H1 (cell line): ENCODE measurements around the gene ADCY5. TPM values are rescaled to one million over a fixed set of nuclear protein-coding genes. Genes with fewer than 3 reads are reported as not detected.

Source experiments
- CTCF ChIA-PET: fragments of 300-600 bp; sonication (Branson Sonifier 250); formaldehyde crosslinking; loops from one replicate; lab custom pipeline; 2021; ENCODE audit not compliant: partially characterized antibody; lab: Charles Lee
- POLR2A ChIA-PET: fragments of 300-600 bp; sonication (Branson Sonifier 250); formaldehyde crosslinking; loops from one replicate; lab custom pipeline; 2021; ENCODE audit warnings: inconsistent platforms; ENCODE audit not compliant: partially characterized antibody; lab: Charles Lee
- DNase-seq, 2 experiments: peaks; one replicate each; pipeline versions ENCODE4 v3.0.0 to v3.0.0-alpha.2; 2010 to 2022; ENCODE audit warnings: low spot score in 2 of 2, low read depth in 1 of 2, mixed read lengths in 1 of 2
- FAIRE-seq: peaks from 2 replicates; lab custom pipeline; 2011; peaks lifted over from hg19 to GRCh38; lab: Jason Lieb, UNC
- H2AFZ ChIP-seq: 2 replicates; pipeline ENCODE4 v1.8.1; 2012; ENCODE audit warnings: low read length, inconsistent platforms
- H2AK5ac ChIP-seq: 2 replicates; pipeline ENCODE4 v1.6.1; 2013; ENCODE audit warnings: low read depth, low read length
- H2BK120ac ChIP-seq: replicated peaks from 2 replicates; pipeline ENCODE3; 2013; ENCODE audit warnings: low read depth, low read length, inconsistent platforms
- H2BK12ac ChIP-seq: 2 replicates; pipeline ENCODE4 v1.6.1; 2013; ENCODE audit warnings: low read depth, low read length
- H2BK15ac ChIP-seq: 2 replicates; pipeline ENCODE4 v1.6.1; 2013; ENCODE audit warnings: low read length
- H2BK20ac ChIP-seq: 2 replicates; pipeline ENCODE4 v1.6.1; 2013; ENCODE audit warnings: low read length
- H2BK5ac ChIP-seq: 2 replicates; pipeline ENCODE4 v1.6.1; 2013; ENCODE audit warnings: low read depth, low read length
- H3K14ac ChIP-seq: 2 replicates; pipeline ENCODE4 v1.6.1; 2013; ENCODE audit warnings: inconsistent platforms; ENCODE audit not compliant: insufficient read length
- H3K18ac ChIP-seq: 2 replicates; pipeline ENCODE4 v1.6.1; 2013; ENCODE audit warnings: low read length; ENCODE audit errors: extremely low read depth
- H3K23ac ChIP-seq: 2 replicates; pipeline ENCODE4 v1.6.1; 2013; ENCODE audit warnings: inconsistent platforms; ENCODE audit not compliant: insufficient read length
- H3K23me2 ChIP-seq: 2 replicates; pipeline ENCODE4 v1.6.1; 2013; ENCODE audit warnings: low read depth, low read length
- H3K27ac ChIP-seq: 2 replicates; pipeline ENCODE4 v1.6.1; 2011; ENCODE audit warnings: low read depth, low read length, inconsistent platforms
- H3K27me3 ChIP-seq, 4 experiments: replicated peaks in 1 of 4; 1 replicate in 1 of 4; 2 replicates in 3 of 4; pipeline versions ENCODE4 v1.6.1 to v1.8.1; 2011 to 2013; ENCODE audit warnings: low read length in 3 of 4, mild to moderate bottlenecking in 3 of 4, inconsistent platforms in 2 of 4, mixed read lengths in 2 of 4, moderate library complexity in 1 of 4; ENCODE audit not compliant: control insufficient read depth in 3 of 4, insufficient read depth in 3 of 4; ENCODE audit errors: extremely low read depth in 1 of 4
- H3K36me3 ChIP-seq, 4 experiments: 2 replicates each; pipeline versions ENCODE4 v1.6.1 to v1.8.1; 2011 to 2013; ENCODE audit warnings: mild to moderate bottlenecking in 4 of 4, low read length in 3 of 4, moderate library complexity in 2 of 4, control low read depth in 1 of 4, inconsistent platforms in 1 of 4; ENCODE audit not compliant: insufficient read depth in 4 of 4, control insufficient read depth in 2 of 4
- H3K4ac ChIP-seq: replicated peaks from 2 replicates; pipeline ENCODE3; 2013; ENCODE audit warnings: low read length, low read depth, mixed read lengths, inconsistent platforms; ENCODE audit not compliant: insufficient read length
- H3K4me1 ChIP-seq, 4 experiments: replicated peaks in 1 of 4; 1 replicate in 1 of 4; 2 replicates in 3 of 4; pipeline versions ENCODE4 v1.6.1 to v1.8.1; 2011 to 2013; ENCODE audit warnings: low read length in 3 of 4, inconsistent platforms in 2 of 4, mixed read lengths in 1 of 4; ENCODE audit not compliant: insufficient read depth in 4 of 4, control insufficient read depth in 3 of 4
- H3K4me2 ChIP-seq, 2 experiments: 2 replicates each; pipeline versions ENCODE4 v1.6.1 to v1.8.1; 2011 to 2013; ENCODE audit warnings: low read depth in 2 of 2, low read length in 2 of 2, control low read depth in 1 of 2, inconsistent platforms in 1 of 2, mild to moderate bottlenecking in 1 of 2; ENCODE audit not compliant: insufficient read depth in 1 of 2
- H3K4me3 ChIP-seq, 4 experiments: fragments of 200-600, 300-600 bp in 1 of 4; sonication (generic), shearing (Covaris generic), sonication (Bioruptor Twin) in 1 of 4; 2 replicates each; pipeline versions ENCODE4 v1.5.1 to v1.8.1; 2011 to 2016; ENCODE audit warnings: low read length in 4 of 4, low read depth in 3 of 4, control low read depth in 2 of 4, inconsistent platforms in 2 of 4, mild to moderate bottlenecking in 2 of 4, mixed read lengths in 1 of 4, moderate library complexity in 1 of 4; ENCODE audit not compliant: insufficient read depth in 2 of 4; ENCODE audit errors: extremely low read depth in 1 of 4
- H3K56ac ChIP-seq: replicated peaks from 2 replicates; pipeline ENCODE3; 2013; ENCODE audit warnings: low read depth, mild to moderate bottlenecking, mixed read lengths, low read length, inconsistent platforms; ENCODE audit not compliant: insufficient read length
- H3K79me1 ChIP-seq: 2 replicates; pipeline ENCODE4 v1.6.1; 2013; ENCODE audit warnings: low read depth, low read length, control low read depth
- H3K79me2 ChIP-seq, 2 experiments: 2 replicates each; pipeline versions ENCODE4 v1.6.1 to v1.8.1; 2012 to 2013; ENCODE audit warnings: low read length in 2 of 2, mild to moderate bottlenecking in 2 of 2, inconsistent platforms in 1 of 2; ENCODE audit not compliant: insufficient read depth in 2 of 2, control insufficient read depth in 1 of 2
- H3K9ac ChIP-seq, 4 experiments: replicated peaks in 1 of 4; 1 replicate in 1 of 4; 2 replicates in 3 of 4; pipeline versions ENCODE4 v1.6.1 to v1.8.1; 2011 to 2013; ENCODE audit warnings: low read depth in 3 of 4, low read length in 3 of 4, control low read depth in 2 of 4, mild to moderate bottlenecking in 2 of 4, moderate library complexity in 2 of 4, inconsistent platforms in 1 of 4; ENCODE audit errors: extremely low read depth in 1 of 4
- H3K9me3 ChIP-seq, 2 experiments: 2 replicates each; pipeline versions ENCODE4 v1.6.1 to v1.8.1; 2012 to 2013; ENCODE audit warnings: mild to moderate bottlenecking in 2 of 2, moderate library complexity in 2 of 2, control low read depth in 1 of 2, inconsistent platforms in 1 of 2, low read depth in 1 of 2, low read length in 1 of 2, mixed read lengths in 1 of 2; ENCODE audit not compliant: insufficient read depth in 2 of 2
- H4K20me1 ChIP-seq, 2 experiments: replicated peaks in 1 of 2; 2 replicates each; pipeline versions ENCODE3 to v1.8.1; 2011 to 2013; ENCODE audit warnings: inconsistent platforms in 2 of 2, low read length in 2 of 2, mild to moderate bottlenecking in 1 of 2; ENCODE audit not compliant: insufficient read depth in 2 of 2, control insufficient read depth in 1 of 2
- H4K5ac ChIP-seq: 2 replicates; pipeline ENCODE4 v1.6.1; 2013; ENCODE audit warnings: low read length, low read depth, mixed read lengths, inconsistent platforms; ENCODE audit not compliant: insufficient read length
- H4K8ac ChIP-seq: 2 replicates; pipeline ENCODE4 v1.8.0; 2013; ENCODE audit warnings: mild to moderate bottlenecking, moderate library complexity, low read length, inconsistent platforms; ENCODE audit not compliant: insufficient read depth; ENCODE audit errors: extremely low read depth
- H4K91ac ChIP-seq: replicated peaks from 2 replicates; pipeline ENCODE3; 2013; ENCODE audit warnings: low read length, mixed read lengths, inconsistent platforms; ENCODE audit not compliant: insufficient read length
- BRCA1 ChIP-seq: IDR thresholded peaks from 2 replicates; pipeline ENCODE4 v1.6.1; 2012; ENCODE audit warnings: low read depth, low read length, improper control_type of control experiment
- CTCF ChIP-seq, 3 experiments: IDR thresholded peaks; 1 replicate in 2 of 3; 2 replicates in 1 of 3; pipeline versions ENCODE4 v1.5.1 to v1.6.1; 2011; ENCODE audit warnings: low read length in 3 of 3, mild to moderate bottlenecking in 3 of 3, inconsistent platforms in 2 of 3, low read depth in 1 of 3, moderate library complexity in 1 of 3; ENCODE audit not compliant: insufficient read depth in 1 of 3; ENCODE audit errors: control extremely low read depth in 1 of 3
- EZH2 ChIP-seq: fragments of 200-600 bp; sonication (generic); IDR thresholded peaks from 2 replicates; pipeline ENCODE4 v1.7.1; 2012; ENCODE audit warnings: low read depth, mild to moderate bottlenecking, moderate library complexity, low read length, inconsistent platforms; ENCODE audit not compliant: severe bottlenecking
- SP2 ChIP-seq: IDR thresholded peaks from 2 replicates; pipeline ENCODE4 v1.6.1; 2012; ENCODE audit warnings: mild to moderate bottlenecking, low read length, inconsistent platforms
- ZNF274 ChIP-seq: IDR thresholded peaks from 2 replicates; pipeline ENCODE4 v1.7.0; 2012; ENCODE audit warnings: low read length, borderline replicate concordance; ENCODE audit errors: extremely low read depth
- WGBS, 2 experiments: shearing (Covaris generic) in 1 of 2; methylation state at CpG; one replicate each; pipeline versions ENCODE4 v1.1.6 to v1.1.7; 2013 to 2015; ENCODE audit warnings: low lambda C conversion rate in 2 of 2, mixed read lengths in 2 of 2, inconsistent platforms in 1 of 2, low coverage in 1 of 2, missing lambda C conversion rate in 1 of 2; ENCODE audit not compliant: insufficient replicate concordance in 2 of 2, insufficient coverage in 1 of 2, insufficient read length in 1 of 2; ENCODE audit errors: extremely low coverage in 1 of 2, missing lambda C conversion rate in 1 of 2; 5-methylcytosine and 5-hydroxymethylcytosine counted together
- polyA plus RNA-seq, 7 experiments: library from polyadenylated mRNA; depleted of rRNA in 3 of 7; stranded (reverse) in 5 of 7; unstranded in 2 of 7; fragments of >200 nt in 5 of 7; fragments of 200-250 nt in 2 of 7; gene quantifications; 1 replicate in 5 of 7; 2 replicates in 1 of 7; 4 replicates in 1 of 7; pipeline versions ENCODE4 v1.2.1 to v1.2.3, GENCODE V29; 2011 to 2013; ENCODE audit warnings: missing spikeins in 2 of 7, mixed read lengths in 2 of 7
- total RNA-seq: library from RNA; stranded (reverse); fragmentation: NEBNext Ultra II Directional; extraction: Animal tissue kit (Norgen Biotek cat#: 25700); gene quantifications from 2 replicates; pipeline ENCODE4 v1.2.1, GENCODE V29; 2021

Gene ADCY5
- total and polyA plus RNA-seq, 2 of the 8 experiments (the other 6 are each of a cell fraction or from before 2014, with no cell fraction given), result 18.9 to 40.8 TPM

- no peak for DNase-seq
- Histone ChIP-seq H2BK5ac (no peak overlapping the region), H2BK120ac (no peak overlapping the region), H3K14ac (no peak overlapping the region), H2AFZ (no peak overlapping the region), H3K79me1 (no peaks in the 10 kb centered on the region), H2BK12ac (no peak overlapping the region), H3K56ac (no peak overlapping the region), H3K27me3 (no peaks in the 10 kb centered on the region), H3K18ac (no peak overlapping the region), H3K9me3 (no peaks in the 10 kb centered on the region), H3K4me1 (peaks cover 0 to 2% (median 0%) of the 10 kb centered on the region in 4 experiments; a peak in 1 of 7 replicates), H3K4me3 (no peak overlapping the region), H4K5ac (no peak overlapping the region), H3K4ac (no peak overlapping the region), H3K79me2 (no peaks in the 10 kb centered on the region), H3K4me2 (no peak overlapping the region), H2BK20ac (no peak overlapping the region), H3K23me2 (no peaks in the 10 kb centered on the region), H3K23ac (no peak overlapping the region), H3K36me3 (peaks cover 0 to 15% (median 4%) of the 10 kb centered on the region in 4 experiments; a peak in 4 of 8 replicates), H3K27ac (no peak overlapping the region), H3K9ac (no peak overlapping the region), H4K91ac (no peak overlapping the region), H4K20me1 (peaks cover 0 to 3% of the 10 kb centered on the region in 2 experiments), H2AK5ac (no peak overlapping the region), H4K8ac (no peak overlapping the region), H2BK15ac (no peak overlapping the region)
- FAIRE-seq, result no peak
- ChIA-PET CTCF (interaction anchor here (0.8 to 17.6 kb wide), 5 partner anchors 9 to 154 kb away, joined by 3 to 245 read pairs (median 5); partner anchors contain the start of gene ADCY5), POLR2A (interaction anchor here (1.0 to 1.6 kb wide), 3 partner anchors 9 to 15 kb away, joined by 3 to 6 read pairs (median 4); no protein-coding TSS in a partner anchor)
- TF ChIP-seq BRCA1 (no peak), SP2 (no peak), ZNF274 (no peak), EZH2 (no peak), CTCF (IDR thresholded peaks at IDR 0.05; ENCODE audit: control extremely low read depth in 1 of 3, insufficient read depth in 1 of 3, low read depth in 1 of 3, low read length in 3 of 3) (peak in 1 of 3 experiments; percentile 33; a peak in 1 of 4 replicates)
- 88% methylated on average over 7 of the region's 7 CpGs; no CpG with 5 or more reads in 1 of the 2 experiments for WGBS, 2 experiments
Observed at GRCh38 chr3:123295171-123295900, 153.6 kb downstream of the ADCY5 start.
